A549 (cell line): ENCODE measurements around the gene COX19. TPM values are rescaled to one million over a fixed set of nuclear protein-coding genes. Genes with fewer than 3 reads are reported as not detected.
A peak's percentile ranks its signal among the peaks of the same experiment; 100 is the strongest.

Source experiments
- ATAC-seq, 2 experiments: fragments of 200-7000 bp in 1 of 2; fragments of >200 bp in 1 of 2; cut with Nextera tagmentation in 1 of 2; cut with Tn5 transposase in 1 of 2; 3 replicates each; pipeline versions ENCODE4 v1.8.0 to v1.9.1; 2018 to 2020; ENCODE audit warnings: mild to moderate bottlenecking in 1 of 2, moderate library complexity in 1 of 2
- CTCF ChIA-PET: fragments of 300-600 bp; sonication (Branson Sonifier 250); formaldehyde crosslinking; extraction: SDS; loops from one replicate; lab custom pipeline; 2021; ENCODE audit warnings: antibody characterized with exemption, inconsistent platforms; lab: Yijun Ruan, JAX
- POLR2A ChIA-PET: fragments of 350-600 bp; formaldehyde crosslinking; extraction: SDS; loops from one replicate; lab custom pipeline; 2021; ENCODE audit warnings: antibody characterized with exemption, inconsistent platforms; lab: Yijun Ruan, JAX
- DNase-seq, 2 experiments: peaks; one replicate each; pipeline versions ENCODE4 v3.0.0 to v3.0.0-alpha.2; 2011 to 2016; ENCODE audit warnings: low read depth in 1 of 2, low spot score in 1 of 2
- FAIRE-seq: peaks from 2 replicates; lab custom pipeline; 2011; peaks lifted over from hg19 to GRCh38; lab: Jason Lieb, UNC
- H3K27ac ChIP-seq, 2 experiments: fragments of >200 bp; sonication (Bioruptor Twin); formaldehyde crosslinking; 3 replicates each; pipeline ENCODE4 v1.5.1; 2016 to 2017
- H3K4me1 ChIP-seq: fragments of >200 bp; sonication (Bioruptor Twin); formaldehyde crosslinking; 3 replicates; pipeline ENCODE4 v1.6.1; 2016
- H3K4me2 ChIP-seq: fragments of >200 bp; sonication (Bioruptor Twin); formaldehyde crosslinking; 3 replicates; pipeline ENCODE4 v1.6.1; 2016
- H3K4me3 ChIP-seq: fragments of >200 bp; sonication (Bioruptor Twin); formaldehyde crosslinking; 3 replicates; pipeline ENCODE4 v1.5.1; 2016
- H3K9me3 ChIP-seq: fragments of >200 bp; sonication (Bioruptor Twin); formaldehyde crosslinking; 3 replicates; pipeline ENCODE4 v1.6.1; 2016
- ATOH8 ChIP-seq: fragments of 250-450 bp; sonication (Bioruptor Pico); IDR thresholded peaks from 2 replicates; pipeline ENCODE4 v1.5.0; 2020; ENCODE audit warnings: low read depth, mild to moderate bottlenecking, moderate library complexity
- CBX8 ChIP-seq: fragments of 200-600 bp; sonication (generic); IDR thresholded peaks from 2 replicates; pipeline ENCODE4 v1.6.1; 2016
- CHD2 ChIP-seq: fragments of 150-350 bp; IDR thresholded peaks from 2 replicates; pipeline ENCODE4 v1.6.1; 2014; ENCODE audit warnings: low read length; ENCODE audit not compliant: partially characterized antibody
- EP300 ChIP-seq, 2 experiments: fragments of >200 bp; sonication (Bioruptor Twin); formaldehyde crosslinking; IDR thresholded peaks; 2 replicates in 1 of 2; 3 replicates in 1 of 2; pipeline ENCODE4 v1.6.1; 2016 to 2017
- FOSL2 ChIP-seq, 2 experiments: fragments of 450-650 bp in 1 of 2; fragments of >200 bp in 1 of 2; sonication (Bioruptor Twin) in 1 of 2; formaldehyde crosslinking; IDR thresholded peaks; 2 replicates each; pipeline versions ENCODE4 v1.5.0 to v1.6.1; 2016 to 2020; ENCODE audit warnings: mild to moderate bottlenecking in 1 of 2, moderate library complexity in 1 of 2
- GATA3 ChIP-seq: IDR thresholded peaks from 2 replicates; pipeline ENCODE4 v1.6.1; 2012; ENCODE audit warnings: borderline replicate concordance
- HDAC2 ChIP-seq: fragments of 200-600 bp; sonication (generic); IDR thresholded peaks from 2 replicates; pipeline ENCODE4 v1.6.1; 2016
- HES2 ChIP-seq: fragments of >200 bp; sonication (Bioruptor Twin); formaldehyde crosslinking; IDR thresholded peaks from 2 replicates; pipeline ENCODE4 v1.6.1; 2016
- HOXA7 ChIP-seq: fragments of 250-450 bp; sonication (Bioruptor Pico); IDR thresholded peaks from 2 replicates; pipeline ENCODE4 v1.5.0; 2020; ENCODE audit warnings: mild to moderate bottlenecking, moderate library complexity
- JUN ChIP-seq, 2 experiments: fragments of >200 bp; sonication (Bioruptor Twin); formaldehyde crosslinking; IDR thresholded peaks; 2 replicates in 1 of 2; 3 replicates in 1 of 2; pipeline ENCODE4 v1.6.1; 2016 to 2017
- JUNB ChIP-seq: fragments of >200 bp; sonication (Bioruptor Twin); formaldehyde crosslinking; IDR thresholded peaks from 2 replicates; pipeline ENCODE4 v1.6.1; 2016
- MAFK ChIP-seq: fragments of 450-650 bp; IDR thresholded peaks from 2 replicates; pipeline ENCODE4 v1.6.1; 2014; ENCODE audit not compliant: partially characterized antibody
- NPAS2 ChIP-seq: fragments of 250-450 bp; sonication (Bioruptor Pico); IDR thresholded peaks from 2 replicates; pipeline ENCODE4 v1.8.0; 2022; ENCODE audit warnings: mild to moderate bottlenecking, moderate library complexity, borderline replicate concordance
- PHF8 ChIP-seq: fragments of 200-600 bp; sonication (generic); IDR thresholded peaks from 2 replicates; pipeline ENCODE4 v1.6.1; 2016; ENCODE audit warnings: low read depth, mild to moderate bottlenecking, antibody characterized with exemption, moderate library complexity, borderline replicate concordance
- POLR2A ChIP-seq: IDR thresholded peaks from 2 replicates; pipeline ENCODE4 v1.6.1; 2012; ENCODE audit warnings: mild to moderate bottlenecking, low read length
- RFX5 ChIP-seq: fragments of 450-650 bp; IDR thresholded peaks from 2 replicates; pipeline ENCODE4 v1.7.1; 2014; ENCODE audit warnings: antibody characterized with exemption, mild to moderate bottlenecking, moderate library complexity
- SREBF2 ChIP-seq: fragments of 450-650 bp; IDR thresholded peaks from 2 replicates; pipeline ENCODE4 v1.6.1; 2014; ENCODE audit warnings: mild to moderate bottlenecking, moderate library complexity
- USF2 ChIP-seq: fragments of 450-650 bp; IDR thresholded peaks from 2 replicates; pipeline ENCODE4 v1.6.1; 2014; ENCODE audit warnings: antibody characterized with exemption
- ZC3H11A ChIP-seq: fragments of 450-650 bp; IDR thresholded peaks from 2 replicates; pipeline ENCODE4 v1.6.1; 2014; ENCODE audit warnings: antibody characterized with exemption, mild to moderate bottlenecking
- ZNF302 ChIP-seq: fragments of 250-450 bp; sonication (Bioruptor Pico); IDR thresholded peaks from 2 replicates; pipeline ENCODE4 v1.9.0; 2021; ENCODE audit warnings: inconsistent platforms, mild to moderate bottlenecking, moderate library complexity
- WGBS: methylation state at CpG from one replicate; pipeline ENCODE4 v1.1.6; 2017; ENCODE audit errors: missing lambda C conversion rate; 5-methylcytosine and 5-hydroxymethylcytosine counted together
- polyA plus RNA-seq, 4 experiments: library from polyadenylated mRNA; depleted of rRNA in 3 of 4; stranded (reverse); fragments of >200 nt; fragmentation: RNase III in 1 of 4; extraction: RNeasy Plus Mini Kit Qiagen cat#74134 plus additional on column Dnase treatment in 1 of 4; gene quantifications; 2 replicates in 3 of 4; 3 replicates in 1 of 4; pipeline ENCODE4 v1.2.3, GENCODE V29; 2011 to 2017

COX19 gene
- polyA plus RNA-seq, 2 of the 4 experiments (the other 2 are of a cell fraction), result 6.2 to 7.6 TPM

GRCh38 chr7:963236-964078 is 11.9 kb downstream of the COX19 start:
- no peak for TF ChIP-seq ATOH8
- TF ChIP-seq JUN (IDR thresholded peaks at IDR 0.05), result 0 out of 5 replicates have a peak, but pooled peaks of 1 of the 2 experiments have one; percentile 5
- Histone ChIP-seq H3K27ac (no peak overlapping the region), H3K4me1 (no peaks in the 10 kb centered on the region), H3K9me3 (no peaks in the 10 kb centered on the region), H3K4me2 (no peak overlapping the region), H3K4me3 (no peak overlapping the region)
- ChIA-PET CTCF (interaction anchor here (1.3 to 1.6 kb wide), 3 partner anchors 9 to 30 kb away, joined by 3 to 5 read pairs (median 3); partner anchors contain the start of gene ADAP1), POLR2A (no interaction called here)
- no peak for FAIRE-seq
- no peak; a peak in 1 of 6 replicates for ATAC-seq
- 80% methylated on average over 18 of the region's 37 CpGs for whole genome bisulfite sequencing
- no peak for DNase-seq

GRCh38 chr7:962401-963081 is 12.8 kb downstream of the COX19 start:
- ATAC-seq (no peak), DNase-seq (no peak), FAIRE-seq (no peak)
- 70% methylated on average over 8 of the region's 17 CpGs for WGBS
- Histone ChIP-seq H3K27ac (no peak overlapping the region), H3K4me2 (no peak overlapping the region), H3K4me1 (no peaks in the 10 kb centered on the region), H3K4me3 (no peak overlapping the region), H3K9me3 (no peaks in the 10 kb centered on the region)
- ChIA-PET CTCF (interaction anchor here (1.5 to 1.6 kb wide), 2 partner anchors 10 to 31 kb away, joined by 3 to 5 read pairs; no protein-coding TSS in a partner anchor), POLR2A (no interaction called here)
- TF ChIP-seq POLR2A (no peak), CBX8 (no peak), HOXA7 (CRISPR knock-in tag) (no peak), USF2 (no peak), CHD2 (no peak), SREBF2 (no peak), JUNB (no peak), EP300 (IDR thresholded peaks at IDR 0.05) (no peak), HES2 (no peak), HDAC2 (no peak), PHF8 (no peak), ZC3H11A (no peak), ZNF302 (CRISPR knock-in tag) (no peak), RFX5 (no peak), ATOH8 (no peak), NPAS2 (CRISPR knock-in tag) (no peak), MAFK (no peak), GATA3 (no peak), FOSL2 (IDR thresholded peaks at IDR 0.05) (no peak), FOSL2 (CRISPR knock-in tag; IDR thresholded peaks at IDR 0.05) (no peak)
